IPS-18c (cell line): ENCODE measurements around the gene SLC25A48.

Experiments used
- H3K4me3 ChIP-seq: 2 replicates; pipeline ENCODE4 v1.7.0; 2013; ENCODE audit warnings: low read depth, mild to moderate bottlenecking, low read length, moderate library complexity; ENCODE audit not compliant: insufficient read depth
- H3K9me3 ChIP-seq: one replicate; pipeline ENCODE4 v1.6.1; 2013; ENCODE audit warnings: mild to moderate bottlenecking, low read length, moderate library complexity; ENCODE audit not compliant: control insufficient read depth, insufficient read depth

Gene SLC25A48, protein sequence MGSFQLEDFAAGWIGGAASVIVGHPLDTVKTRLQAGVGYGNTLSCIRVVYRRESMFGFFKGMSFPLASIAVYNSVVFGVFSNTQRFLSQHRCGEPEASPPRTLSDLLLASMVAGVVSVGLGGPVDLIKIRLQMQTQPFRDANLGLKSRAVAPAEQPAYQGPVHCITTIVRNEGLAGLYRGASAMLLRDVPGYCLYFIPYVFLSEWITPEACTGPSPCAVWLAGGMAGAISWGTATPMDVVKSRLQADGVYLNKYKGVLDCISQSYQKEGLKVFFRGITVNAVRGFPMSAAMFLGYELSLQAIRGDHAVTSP

DNA sequence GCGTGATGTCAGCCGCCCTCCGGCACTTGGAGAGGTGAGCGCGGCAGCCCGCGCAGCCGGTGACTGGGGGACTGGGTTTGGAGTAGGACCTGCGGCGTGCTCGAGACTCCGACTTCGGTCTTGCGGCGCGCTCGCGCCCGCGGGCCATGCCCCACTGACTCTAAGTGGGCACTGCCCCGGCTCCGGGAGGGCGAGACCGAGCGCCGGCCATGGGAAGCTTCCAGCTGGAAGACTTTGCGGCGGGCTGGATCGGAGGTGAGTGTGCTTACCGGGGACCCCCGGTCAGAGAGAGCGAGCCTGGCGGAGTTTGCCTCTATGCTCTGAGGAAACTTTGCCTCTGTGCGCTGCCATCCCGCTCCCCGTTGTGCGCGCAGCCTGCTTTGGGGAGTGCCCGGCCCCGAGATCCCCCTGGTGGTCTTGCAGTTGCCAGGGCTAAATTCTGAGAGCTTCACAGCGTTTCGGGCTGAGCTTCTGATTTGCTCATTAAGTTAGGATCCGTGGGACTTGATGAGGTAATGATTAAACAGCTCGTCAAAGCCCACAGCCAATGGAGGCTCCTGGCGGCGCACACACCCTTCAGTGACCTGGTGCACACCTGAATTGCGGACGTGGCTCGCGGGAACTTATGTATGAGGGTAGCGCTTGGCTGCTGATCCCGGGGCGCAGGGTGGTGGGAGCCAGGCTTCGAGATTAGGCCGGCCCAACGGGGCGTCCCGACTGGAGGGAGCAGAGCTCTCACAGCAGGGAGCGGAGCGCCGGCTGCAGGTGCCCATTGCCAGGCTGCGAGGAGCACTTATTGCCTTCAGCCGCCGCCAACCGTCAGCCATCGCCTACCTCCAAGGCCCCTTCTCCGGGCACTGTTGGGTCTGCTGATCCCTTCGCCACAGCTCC lies at the start of gene SLC25A48:
SLC25A48 (plus strand) TSS at position 25 of the 891 bp plus-strand sequence; CDS start at position 210, 185 bp downstream.
- Histone ChIP-seq H3K9me3 (peaks cover 3% of the 10 kb centered on the region), H3K4me3 (peak within 1 kb of the TSS; percentile 74)

GRCh38 chr5:135800656-135801055 lies 33.8 kb upstream of the SLC25A48 start:
- H3K4me3 ChIP-seq: no peak overlapping the region

DNA sequence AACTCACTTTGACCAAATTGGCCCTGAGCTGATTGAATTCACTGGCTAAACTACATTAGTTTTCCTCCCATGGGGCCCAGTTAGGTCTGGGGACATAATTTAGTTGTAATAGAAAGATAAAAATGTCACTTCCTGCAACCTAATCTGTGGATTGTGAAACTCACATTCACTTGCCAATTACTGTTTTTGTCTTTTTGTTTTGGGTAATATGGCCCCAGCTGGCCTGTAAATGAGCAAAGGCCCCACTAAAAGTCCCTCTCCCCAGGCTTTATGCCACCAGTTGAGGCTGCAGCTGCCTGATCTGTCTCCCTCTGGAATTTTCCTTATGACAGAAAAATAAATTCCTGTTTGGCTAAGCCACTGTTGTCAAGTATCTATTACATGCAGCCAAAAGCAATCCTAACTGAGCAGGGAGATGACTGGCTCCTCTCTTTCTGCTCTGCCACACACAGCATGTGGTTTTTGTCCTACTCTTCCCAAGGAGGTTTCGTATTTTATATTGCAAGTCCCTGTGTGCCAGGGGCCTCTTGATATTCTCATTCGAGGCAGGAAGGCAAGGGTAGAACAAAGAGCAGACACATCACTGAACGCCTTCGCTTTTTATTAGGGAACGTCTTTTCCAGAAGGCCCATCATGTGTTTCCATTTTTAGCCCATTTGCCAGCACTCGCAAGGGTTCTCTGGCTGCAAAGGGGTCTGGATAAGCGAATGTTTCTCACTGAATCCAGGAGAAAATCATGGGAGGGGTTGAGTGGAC lies 24.1 kb upstream of the SLC25A48 start:
- Histone ChIP-seq H3K9me3 (no peaks in the 10 kb centered on the region), H3K4me3 (no peak overlapping the region)

More at GRCh38 chr5:135800656-135801055, 33.8 kb upstream of the SLC25A48 start:
- no peaks in the 10 kb centered on the region for H3K9me3 ChIP-seq

GRCh38 chr5:135811007-135811406 lies 23.5 kb upstream of the SLC25A48 start:
- Histone ChIP-seq H3K4me3 (no peak overlapping the region), H3K9me3 (no peaks in the 10 kb centered on the region)

DNA sequence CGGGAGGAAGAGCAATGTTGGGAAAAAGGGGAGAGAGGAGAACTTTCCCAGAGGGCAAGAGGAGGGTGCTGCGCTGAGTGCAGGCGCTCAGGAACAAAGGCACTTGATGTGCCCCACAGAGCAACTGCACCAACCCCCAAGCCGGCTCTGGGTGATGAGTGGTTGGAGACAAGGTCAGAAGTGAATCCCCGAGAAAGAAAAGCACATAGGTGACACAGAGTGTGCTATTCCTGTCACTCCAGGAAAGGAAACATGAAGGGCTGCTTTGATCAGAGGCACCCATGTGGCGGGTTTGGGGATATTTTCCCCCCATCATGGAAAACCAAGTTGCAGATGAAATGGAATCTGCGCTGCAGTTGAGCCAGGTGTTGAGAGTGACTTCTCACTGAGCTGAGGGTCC lies 20.7 kb upstream of the SLC25A48 start:
- Histone ChIP-seq H3K4me3 (no peak overlapping the region), H3K9me3 (no peaks in the 10 kb centered on the region)

DNA sequence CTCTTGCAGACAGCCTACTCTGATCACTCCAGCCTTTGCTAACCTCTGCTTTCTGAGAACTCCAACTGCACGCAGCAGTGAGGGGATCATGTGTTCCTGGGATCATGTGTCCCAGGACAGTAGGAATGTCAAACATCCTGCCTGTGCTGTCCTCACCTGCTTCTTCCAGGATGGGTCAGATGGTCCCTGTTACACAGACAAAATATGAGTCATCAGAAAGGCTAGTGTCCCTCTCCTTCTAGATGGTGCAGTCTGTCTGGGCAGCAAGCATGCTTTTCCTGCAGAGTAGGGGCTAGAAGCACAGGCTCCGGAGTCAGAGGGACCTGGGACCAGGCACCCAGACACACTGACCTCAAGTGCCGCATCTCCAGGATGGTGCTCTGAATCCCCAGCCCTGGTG lies 20.1 kb upstream of the SLC25A48 start:
- Histone ChIP-seq H3K4me3 (no peak overlapping the region), H3K9me3 (no peaks in the 10 kb centered on the region)

GRCh38 chr5:135814812-135815211 lies 19.7 kb upstream of the SLC25A48 start:
- no peaks in the 10 kb centered on the region for H3K9me3 ChIP-seq
- H3K4me3 ChIP-seq: no peak overlapping the region

DNA sequence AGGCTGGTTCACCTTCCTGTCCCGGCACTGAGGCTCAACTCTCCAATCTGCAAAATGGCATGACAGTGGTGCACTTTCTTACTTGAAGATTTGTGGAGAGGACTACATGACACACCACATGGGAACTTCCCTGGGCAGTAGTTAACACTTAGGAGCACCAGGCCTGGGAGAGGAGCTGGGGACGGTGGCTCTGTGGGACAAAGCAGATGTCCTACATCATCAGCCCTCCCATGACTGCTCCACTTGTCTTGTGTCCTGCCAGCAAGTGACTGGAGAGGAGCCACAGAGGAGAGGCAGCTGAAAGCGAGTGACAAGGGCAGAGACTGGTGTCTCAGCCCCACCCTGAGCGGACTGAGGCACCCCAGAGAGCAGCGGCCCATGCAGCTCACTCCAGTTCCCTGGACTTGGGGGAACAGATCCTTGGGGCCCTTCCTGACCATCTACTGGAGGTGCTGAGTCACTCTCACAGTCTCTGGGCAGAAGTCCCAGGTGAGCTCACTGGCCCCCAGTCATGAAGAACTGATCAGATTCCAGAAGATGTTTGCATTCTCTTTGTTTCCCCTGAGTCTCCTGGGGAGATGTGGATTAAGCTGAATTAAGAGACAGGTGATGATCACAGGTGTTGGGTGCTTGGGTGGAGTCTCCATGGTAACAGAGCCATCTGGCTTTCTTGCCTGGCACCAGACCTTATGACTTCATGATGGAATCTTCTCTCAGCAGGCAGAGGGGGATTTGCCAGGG lies 13.2 kb upstream of the SLC25A48 start:
- no peak overlapping the region for H3K4me3 ChIP-seq

DNA sequence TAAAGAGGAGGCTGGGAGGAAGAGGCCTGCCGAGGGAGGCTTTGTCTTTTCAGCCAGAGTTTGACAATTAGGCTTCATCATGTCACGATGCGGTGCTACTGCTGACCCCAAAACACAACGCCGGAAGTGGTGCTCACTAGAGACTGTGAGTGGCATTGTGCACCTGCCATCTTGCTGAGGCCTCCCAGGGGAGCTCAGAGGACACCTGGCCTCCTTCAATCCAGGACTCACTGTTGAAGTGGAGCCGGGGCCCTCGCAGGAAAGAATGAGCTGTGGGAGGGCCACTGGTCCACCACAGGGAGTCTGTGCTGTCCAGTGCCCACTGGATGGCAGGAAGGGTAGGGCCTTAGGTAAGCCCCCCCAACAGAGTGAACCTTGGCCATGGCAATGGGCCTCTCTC lies 12.7 kb upstream of the SLC25A48 start:
- no peaks in the 10 kb centered on the region for H3K9me3 ChIP-seq

More for the DNA sequence above, 13.2 kb upstream of the SLC25A48 start:
- H3K9me3 ChIP-seq: no peaks in the 10 kb centered on the region

GRCh38 chr5:135822286-135822685 lies 12.2 kb upstream of the SLC25A48 start:
- no peaks in the 10 kb centered on the region for H3K9me3 ChIP-seq
- H3K4me3 ChIP-seq: no peak overlapping the region

More for the DNA sequence above, 12.7 kb upstream of the SLC25A48 start:
- no peak overlapping the region for H3K4me3 ChIP-seq

GRCh38 chr5:135822959-135823358 lies 11.5 kb upstream of the SLC25A48 start:
- H3K4me3 ChIP-seq: no peak overlapping the region
- no peaks in the 10 kb centered on the region for H3K9me3 ChIP-seq

- Histone ChIP-seq H3K9me3 (no peaks in the 10 kb centered on the region), H3K4me3 (no peak overlapping the region)
Measured at GRCh38 chr5:135823881-135824280, 10.6 kb upstream of the SLC25A48 start.

GRCh38 chr5:135824541-135825041 lies 9.9 kb upstream of the SLC25A48 start:
- Histone ChIP-seq H3K9me3 (no peaks in the 10 kb centered on the region), H3K4me3 (no peak overlapping the region)

GRCh38 chr5:135825373-135826220 lies 8.9 kb upstream of the SLC25A48 start:
- H3K4me3 ChIP-seq: no peak overlapping the region
- no peaks in the 10 kb centered on the region for H3K9me3 ChIP-seq

GRCh38 chr5:135826221-135826525 lies 8.3 kb upstream of the SLC25A48 start:
- Histone ChIP-seq H3K9me3 (no peaks in the 10 kb centered on the region), H3K4me3 (no peak overlapping the region)
